Neuronal stem cell (in vitro differentiated cells): ENCODE results near the gene FCN3.
A peak's percentile ranks its signal among the peaks of the same experiment; 100 is the strongest.

Experiments used
- DNase-seq: peaks from one replicate; pipeline ENCODE4 v3.0.0-alpha.2; 2013; ENCODE audit warnings: low spot score
- H2AFZ ChIP-seq: one replicate; pipeline ENCODE4 v1.6.1; 2013; ENCODE audit warnings: mild to moderate bottlenecking, low read length, inconsistent platforms
- H2AK5ac ChIP-seq: 2 replicates; pipeline ENCODE4 v1.6.1; 2013; ENCODE audit warnings: low read depth, mild to moderate bottlenecking, inconsistent platforms, low read length, moderate library complexity, mixed read lengths
- H2BK120ac ChIP-seq: 2 replicates; pipeline ENCODE4 v1.6.1; 2013; ENCODE audit warnings: low read depth, mild to moderate bottlenecking, inconsistent platforms, low read length, moderate library complexity, mixed read lengths
- H2BK12ac ChIP-seq: one replicate; pipeline ENCODE4 v1.6.1; 2013; ENCODE audit warnings: low read length, inconsistent platforms
- H2BK15ac ChIP-seq: 2 replicates; pipeline ENCODE4 v1.6.1; 2013; ENCODE audit warnings: mild to moderate bottlenecking, low read length, inconsistent platforms, mixed read lengths
- H2BK5ac ChIP-seq: one replicate; pipeline ENCODE4 v1.6.1; 2013; ENCODE audit warnings: inconsistent platforms, mild to moderate bottlenecking, low read length, moderate library complexity
- H3K14ac ChIP-seq: one replicate; pipeline ENCODE4 v1.6.1; 2013; ENCODE audit warnings: low read length, inconsistent platforms
- H3K18ac ChIP-seq: 2 replicates; pipeline ENCODE4 v1.6.1; 2013; ENCODE audit warnings: low read length, inconsistent platforms
- H3K23ac ChIP-seq: 2 replicates; pipeline ENCODE4 v1.6.1; 2013; ENCODE audit warnings: low read depth, mild to moderate bottlenecking, mixed read lengths, low read length, inconsistent platforms; ENCODE audit not compliant: poor library complexity
- H3K27ac ChIP-seq: replicated peaks from 3 replicates; pipeline ENCODE4 v1.5.1; 2013; ENCODE audit warnings: low read length, inconsistent platforms
- H3K27me3 ChIP-seq, 3 experiments: 2 replicates each; pipeline ENCODE4 v1.6.1; 2013; ENCODE audit warnings: low read length in 3 of 3, mild to moderate bottlenecking in 2 of 3, inconsistent platforms in 1 of 3, low read depth in 1 of 3, mixed read lengths in 1 of 3, moderate library complexity in 1 of 3; ENCODE audit not compliant: control insufficient read depth in 3 of 3, insufficient read depth in 3 of 3
- H3K36me3 ChIP-seq, 2 donors: replicated peaks in 1 of 2; 2 replicates each; pipeline ENCODE4 v1.6.1; 2013; ENCODE audit warnings: low read length in 2 of 2; ENCODE audit not compliant: control insufficient read depth in 2 of 2, insufficient read depth in 2 of 2
- H3K4ac ChIP-seq: 2 replicates; pipeline ENCODE4 v1.6.1; 2013; ENCODE audit warnings: inconsistent platforms, mild to moderate bottlenecking, low read length, moderate library complexity
- H3K4me1 ChIP-seq, 2 donors: 1 replicate in 1 of 2; 2 replicates in 1 of 2; pipeline ENCODE4 v1.6.1; 2013; ENCODE audit warnings: low read length in 2 of 2, low read depth in 1 of 2; ENCODE audit not compliant: control insufficient read depth in 2 of 2, insufficient read depth in 1 of 2
- H3K4me2 ChIP-seq: one replicate; pipeline ENCODE4 v1.6.1; 2013; ENCODE audit warnings: mild to moderate bottlenecking, low read length, inconsistent platforms; ENCODE audit not compliant: insufficient read depth, poor library complexity, severe bottlenecking
- H3K4me3 ChIP-seq, 2 donors: 2 replicates each; pipeline ENCODE4 v1.5.1; 2013; ENCODE audit warnings: low read length in 2 of 2, mild to moderate bottlenecking in 2 of 2, inconsistent platforms in 1 of 2, moderate library complexity in 1 of 2
- H3K79me1 ChIP-seq: one replicate; pipeline ENCODE4 v1.6.1; 2013; ENCODE audit warnings: low read depth, mild to moderate bottlenecking, inconsistent platforms, low read length, moderate library complexity
- H3K9ac ChIP-seq: one replicate; pipeline ENCODE4 v1.6.1; 2013; ENCODE audit warnings: mild to moderate bottlenecking, low read depth, low read length, inconsistent platforms; ENCODE audit not compliant: poor library complexity
- H3K9me3 ChIP-seq, 2 donors: replicated peaks in 1 of 2; 2 replicates each; pipeline versions ENCODE3 to v1.6.1; 2013; ENCODE audit warnings: low read length in 2 of 2, mild to moderate bottlenecking in 2 of 2, inconsistent platforms in 1 of 2, low read depth in 1 of 2, mixed read lengths in 1 of 2, moderate library complexity in 1 of 2; ENCODE audit not compliant: control insufficient read depth in 2 of 2, insufficient read depth in 1 of 2
- H4K8ac ChIP-seq: one replicate; pipeline ENCODE4 v1.6.1; 2013; ENCODE audit warnings: low read depth, mild to moderate bottlenecking, inconsistent platforms, low read length, moderate library complexity
- H4K91ac ChIP-seq: one replicate; pipeline ENCODE4 v1.6.1; 2013; ENCODE audit warnings: low read length, low read depth, mild to moderate bottlenecking, inconsistent platforms; ENCODE audit not compliant: poor library complexity
- WGBS, 2 donors: extraction: QIAGEN DNeasy Blood & Tissue Kit; methylation state at CpG; one replicate each; pipeline ENCODE4 v1.1.7; 2013; ENCODE audit warnings: missing lambda C conversion rate in 2 of 2, mixed read lengths in 1 of 2; ENCODE audit not compliant: insufficient read length in 2 of 2, insufficient replicate concordance in 1 of 2; ENCODE audit errors: extremely low coverage in 2 of 2; 5-methylcytosine and 5-hydroxymethylcytosine counted together

FCN3 gene

GRCh38 chr1:27372022-27372807 is 2.4 kb downstream of the FCN3 start:
- WGBS, 2 donors = no CpG with 5 or more reads among the region's 19 CpGs
- H2BK12ac ChIP-seq = no peak overlapping the region
- no peaks in the 10 kb centered on the region for H3K9me3 ChIP-seq
- H4K91ac ChIP-seq = no peak overlapping the region
- no peaks in the 10 kb centered on the region for H3K79me1 ChIP-seq
- H2BK5ac ChIP-seq = no peak overlapping the region
- H3K36me3 ChIP-seq = no peaks in the 10 kb centered on the region
- H3K14ac ChIP-seq = no peak overlapping the region
- no peak overlapping the region for H4K8ac ChIP-seq
- H3K4me2 ChIP-seq = no peak overlapping the region
- peaks cover 0 to 14% (median 0%) of the 10 kb centered on the region in 3 experiments for H3K27me3 ChIP-seq
- H2BK120ac ChIP-seq = no peak overlapping the region
- no peak overlapping the region for H3K9ac ChIP-seq
- no peak for DNase-seq
- no peak overlapping the region for H3K4me3 ChIP-seq
- no peak overlapping the region for H2BK15ac ChIP-seq
- no peak overlapping the region for H3K27ac ChIP-seq
- peak overlapping the region; percentile 59 for H3K23ac ChIP-seq
- H3K18ac ChIP-seq = peak overlapping the region; percentile 25
- no peak overlapping the region for H2AK5ac ChIP-seq
- no peak overlapping the region for H3K4ac ChIP-seq
- peaks cover 3 to 5% of the 10 kb centered on the region in 2 donors for H3K4me1 ChIP-seq
- no peak overlapping the region for H2AFZ ChIP-seq

- Histone ChIP-seq H3K79me1 (no peaks in the 10 kb centered on the region), H3K36me3 (no peaks in the 10 kb centered on the region), H3K18ac (peak overlapping the region; percentile 22), H3K4me3 (no peak overlapping the region), H3K27ac (no peak overlapping the region), H3K4ac (no peak overlapping the region), H3K14ac (peak overlapping the region; percentile 72), H3K4me1 (peaks cover 18 to 20% of the 10 kb centered on the region in 2 donors), H4K91ac (peak overlapping the region; percentile 57), H3K9me3 (no peaks in the 10 kb centered on the region), H2BK120ac (no peak overlapping the region), H2AFZ (no peak overlapping the region), H3K23ac (peak overlapping the region; percentile 13), H4K8ac (no peak overlapping the region), H3K27me3 (peaks cover 0 to 14% (median 0%) of the 10 kb centered on the region in 3 experiments), H3K4me2 (no peak overlapping the region), H3K9ac (no peak overlapping the region), H2BK5ac (no peak overlapping the region), H2AK5ac (no peak overlapping the region), H2BK15ac (peak overlapping the region; percentile 73), H2BK12ac (peak overlapping the region; percentile 92)
- no peak for DNase-seq
- no CpG with 5 or more reads among the region's 13 CpGs for WGBS, 2 donors
Observed at GRCh38 chr1:27368869-27369582, 5.6 kb downstream of the FCN3 start.

- Histone ChIP-seq H3K4me3 (peak overlapping the region; percentile 71 to 83), H3K9me3 (no peaks in the 10 kb centered on the region), H3K4me2 (peak overlapping the region; percentile 94), H3K79me1 (no peaks in the 10 kb centered on the region), H3K4ac (no peak overlapping the region), H4K8ac (no peak overlapping the region), H2BK5ac (peak overlapping the region; percentile 40), H2BK12ac (no peak overlapping the region), H3K9ac (peak overlapping the region; percentile 82), H3K4me1 (peaks cover 18 to 28% of the 10 kb centered on the region in 2 donors), H3K18ac (peak overlapping the region; percentile 88), H2BK15ac (peak overlapping the region; percentile 88), H3K27me3 (peaks cover 0 to 6% (median 0%) of the 10 kb centered on the region in 3 experiments), H3K27ac (peak overlapping the region; percentile 94), H2AFZ (peak overlapping the region; percentile 99), H2BK120ac (no peak overlapping the region), H3K23ac (peak overlapping the region; percentile 81), H3K14ac (peak overlapping the region; percentile 25), H2AK5ac (peak overlapping the region; percentile 23), H3K36me3 (peaks cover 0 to 16% of the 10 kb centered on the region in 2 donors), H4K91ac (peak overlapping the region; percentile 13)
- WGBS, 2 donors = no CpG with 5 or more reads among the region's 8 CpGs
- no peak for DNase-seq
Observed at GRCh38 chr1:27367160-27367650, 7.4 kb downstream of the FCN3 start.
